Tibial artery (tissue), 4 donors: Measurements from ENCODE around the gene NET1.

ENCODE experiments used
- DNase-seq, 2 donors: peaks; one replicate each; pipeline ENCODE4 v3.0.0-alpha.2; 2019
- H3K27ac ChIP-seq, 2 donors: fragments of 200-600 bp; sonication (generic) in 1 of 2; 1 replicate in 1 of 2; 2 replicates in 1 of 2; pipeline ENCODE4 v1.5.1; 2018 to 2019; ENCODE audit warnings: mild to moderate bottlenecking in 1 of 2
- H3K27me3 ChIP-seq, 2 donors: fragments of 200-600 bp; sonication (generic) in 1 of 2; one replicate each; pipeline versions ENCODE4 v1.5.1 to v1.6.0; 2016 to 2019
- H3K36me3 ChIP-seq, 3 donors: fragments of 200-600 bp; sonication (generic) in 2 of 3; one replicate each; pipeline ENCODE4 v1.5.1; 2016 to 2019; ENCODE audit warnings: mild to moderate bottlenecking in 2 of 3
- H3K4me1 ChIP-seq, 4 donors: fragments of 200-600 bp; sonication (generic) in 2 of 4; 1 replicate in 3 of 4; 2 replicates in 1 of 4; pipeline ENCODE4 v1.5.1; 2016 to 2019
- H3K4me3 ChIP-seq, 2 donors: fragments of 200-600 bp; sonication (generic) in 1 of 2; 1 replicate in 1 of 2; 2 replicates in 1 of 2; pipeline ENCODE4 v1.5.1; 2018 to 2019; ENCODE audit warnings: mild to moderate bottlenecking in 2 of 2
- H3K9me3 ChIP-seq, 3 donors: fragments of 200-600 bp; sonication (generic) in 1 of 3; one replicate each; pipeline ENCODE4 v1.5.1; 2016 to 2019
- CTCF ChIP-seq, 2 experiments: fragments of 200-600 bp in 1 of 2; fragments of 450-650 bp in 1 of 2; IDR thresholded peaks; one replicate each; pipeline ENCODE4 v1.5.1; 2017 to 2019; ENCODE audit warnings: antibody characterized with exemption in 2 of 2, mild to moderate bottlenecking in 1 of 2, moderate library complexity in 1 of 2
- intact Hi-C: fragments of 100-400 bp; cut with DNase I; formaldehyde crosslinking; loops from one replicate; pipeline ENCODE4 v1.15.0; 2023; ENCODE audit warnings: low total_unique reads

The NET1 gene

GRCh38 chr10:5492322-5492855 lies 80.0 kb downstream of the NET1 start:
- H3K9me3 ChIP-seq = peaks cover 0 to 5% (median 0%) of the 10 kb centered on the region in 3 donors
- no peak overlapping the region for H3K27ac ChIP-seq
- no peaks in the 10 kb centered on the region for H3K36me3 ChIP-seq
- no peaks in the 10 kb centered on the region for H3K27me3 ChIP-seq
- intact Hi-C loops = no loop called here
- peaks cover 0 to 6% (median 0%) of the 10 kb centered on the region in 4 donors for H3K4me1 ChIP-seq
- DNase-seq = no peak
- no peak for TF ChIP-seq CTCF (IDR thresholded peaks at IDR 0.05)
- H3K4me3 ChIP-seq = no peak overlapping the region

- TF ChIP-seq CTCF (IDR thresholded peaks at IDR 0.05) = no peak
- DNase-seq = peak in 1 of 2 donors; percentile 41
- Histone ChIP-seq H3K27me3 (no peaks in the 10 kb centered on the region), H3K27ac (no peak overlapping the region), H3K4me1 (peaks cover 0 to 6% (median 0%) of the 10 kb centered on the region in 4 donors), H3K36me3 (no peaks in the 10 kb centered on the region), H3K9me3 (peaks cover 0 to 5% (median 0%) of the 10 kb centered on the region in 3 donors), H3K4me3 (no peak overlapping the region)
- intact Hi-C loops = no loop called here
These were observed 80.7 kb downstream of the NET1 start for GRCh38 chr10:5492929-5493576.

- peak in 1 of 2 donors; percentile 28 for DNase-seq
- Histone ChIP-seq H3K9me3 (peaks cover 0 to 5% (median 0%) of the 10 kb centered on the region in 3 donors), H3K4me1 (peaks cover 0 to 6% (median 0%) of the 10 kb centered on the region in 4 donors), H3K27me3 (no peaks in the 10 kb centered on the region), H3K4me3 (no peak overlapping the region), H3K36me3 (no peaks in the 10 kb centered on the region), H3K27ac (no peak overlapping the region)
- TF ChIP-seq CTCF (IDR thresholded peaks at IDR 0.05) = no peak
- intact Hi-C loops = no loop called here
These were observed 81.3 kb downstream of the NET1 start for GRCh38 chr10:5493691-5494090.

- no peak overlapping the region for H3K4me3 ChIP-seq
- peak in 1 of 2 donors; percentile 50 for DNase-seq
- no peak overlapping the region for H3K27ac ChIP-seq
- TF ChIP-seq CTCF (IDR thresholded peaks at IDR 0.05) = no peak
- intact Hi-C loops = no loop called here
- no peaks in the 10 kb centered on the region for H3K27me3 ChIP-seq
- H3K9me3 ChIP-seq = peaks cover 0 to 5% (median 0%) of the 10 kb centered on the region in 3 donors
- H3K36me3 ChIP-seq = no peaks in the 10 kb centered on the region
- H3K4me1 ChIP-seq = peaks cover 0 to 13% (median 0%) of the 10 kb centered on the region in 4 donors
These were observed 82.3 kb downstream of the NET1 start for GRCh38 chr10:5494611-5495010.

GRCh38 chr10:5496261-5497250 lies 84.2 kb downstream of the NET1 start:
- peaks cover 0 to 5% (median 0%) of the 10 kb centered on the region in 3 donors for H3K9me3 ChIP-seq
- no peak overlapping the region for H3K27ac ChIP-seq
- peak in 1 of 2 donors; percentile 49 for DNase-seq
- no peak for TF ChIP-seq CTCF (IDR thresholded peaks at IDR 0.05)
- H3K27me3 ChIP-seq = no peaks in the 10 kb centered on the region
- H3K4me1 ChIP-seq = peaks cover 0 to 10% (median 0%) of the 10 kb centered on the region in 4 donors
- no peaks in the 10 kb centered on the region for H3K36me3 ChIP-seq
- H3K4me3 ChIP-seq = no peak overlapping the region
- intact Hi-C loops = no loop called here
